Measurements from ENCODE around the gene NLGN3.

NLGN3 gene

GRCh38 chrX:71144651-71145050 lies at the start of gene NLGN3:
Gene NLGN3, plus strand, starts transcription at chrX:71144841. Its CDS starts 2,909 bp downstream, at chrX:71147750.
- DNase-seq (ENCODE audit: low read depth in 2 of 2) = no peak

GRCh38 chrX:71095033-71095432 lies 49.6 kb upstream of the NLGN3 start:
- DNase-seq (ENCODE audit: low read depth in 2 of 2) = no peak

- peak; percentile 72 to 79 for DNase-seq (ENCODE audit: low read depth in 2 of 2)
Measured at GRCh38 chrX:71095555-71095980, 49.1 kb upstream of the NLGN3 start, which contains the start of gene FOXO4. Gene FOXO4, plus strand, starts transcription at chrX:71095851. Its CDS starts 678 bp downstream, at chrX:71096529.

- DNase-seq (ENCODE audit: low read depth in 2 of 2) = no peak
Measured at GRCh38 chrX:71095981-71096759, 48.5 kb upstream of the NLGN3 start.

GRCh38 chrX:71096760-71097032 lies 47.9 kb upstream of the NLGN3 start:
- DNase-seq (ENCODE audit: low read depth in 2 of 2) = no peak

GRCh38 chrX:71098302-71098701 lies 46.3 kb upstream of the NLGN3 start:
- DNase-seq (ENCODE audit: low read depth in 2 of 2) = peak; percentile 38 to 56

GRCh38 chrX:71098951-71099506 lies 45.6 kb upstream of the NLGN3 start:
- DNase-seq (ENCODE audit: low read depth in 2 of 2) = no peak

- DNase-seq (ENCODE audit: low read depth in 2 of 2) = no peak
Measured at GRCh38 chrX:71099736-71100135, 44.9 kb upstream of the NLGN3 start.

GRCh38 chrX:71100581-71101505 lies 43.8 kb upstream of the NLGN3 start:
- no peak for DNase-seq (ENCODE audit: low read depth in 2 of 2)

GRCh38 chrX:71102292-71102691 lies 42.3 kb upstream of the NLGN3 start:
- DNase-seq (ENCODE audit: low read depth in 2 of 2) = no peak

GRCh38 chrX:71103110-71103983 lies 41.3 kb upstream of the NLGN3 start:
- no peak for DNase-seq (ENCODE audit: low read depth in 2 of 2)

GRCh38 chrX:71105628-71106027 lies 39.0 kb upstream of the NLGN3 start:
- no peak for DNase-seq (ENCODE audit: low read depth in 2 of 2)

GRCh38 chrX:71106427-71106826 lies 38.2 kb upstream of the NLGN3 start, which contains the start of gene CXorf65:
Gene CXorf65, minus strand, starts transcription at chrX:71106740. Its CDS starts 184 bp downstream, at chrX:71106556.
- no peak for DNase-seq (ENCODE audit: low read depth in 2 of 2)

- DNase-seq (ENCODE audit: low read depth in 2 of 2) = no peak
Measured at GRCh38 chrX:71107245-71107644, 37.4 kb upstream of the NLGN3 start.

- DNase-seq (ENCODE audit: low read depth in 2 of 2) = no peak
Measured at GRCh38 chrX:71107762-71108360, 36.8 kb upstream of the NLGN3 start.

GRCh38 chrX:71109051-71109450 lies 35.6 kb upstream of the NLGN3 start:
- no peak for DNase-seq (ENCODE audit: low read depth in 2 of 2)

GRCh38 chrX:71111141-71111843 lies 33.3 kb upstream of the NLGN3 start, which contains the start of gene IL2RG:
Gene IL2RG, minus strand, starts transcription at chrX:71111577. Its CDS starts 38 bp downstream, at chrX:71111539.
- DNase-seq (ENCODE audit: low read depth in 2 of 2) = peak; percentile 50 to 54

- no peak for DNase-seq (ENCODE audit: low read depth in 2 of 2)
Measured at GRCh38 chrX:71111921-71112431, 32.7 kb upstream of the NLGN3 start.

GRCh38 chrX:71117358-71117757 lies 27.3 kb upstream of the NLGN3 start:
- DNase-seq (ENCODE audit: low read depth in 2 of 2) = no peak

Measured in stimulated activated CD8-positive, alpha-beta memory T cell treated with anti-CD3 and anti-CD28 coated beads, Interleukin-7, amount 100 ng/mL, for 1 hour (primary cell).